Sciatic nerve (tissue), 2 donors: ENCODE results near the gene ADISSP. TPM values are rescaled to one million over a fixed set of nuclear protein-coding genes. Genes with fewer than 3 reads are reported as not detected.

Experiments
- ATAC-seq: fragments of 200-7000 bp; cut with Tn5 transposase; one replicate; pipeline ENCODE4 v1.9.1; 2020; ENCODE audit warnings: mild to moderate bottlenecking, moderate library complexity
- DNase-seq: peaks from one replicate; pipeline ENCODE4 v3.0.0-alpha.2; 2020; ENCODE audit warnings: low spot score
- intact Hi-C: fragments of 100-400 bp; cut with DNase I; formaldehyde crosslinking; loops from one replicate; pipeline ENCODE4 v1.14.2; 2022
- total RNA-seq: library from RNA; stranded (reverse); fragmentation: NEBNext Ultra II Directional; extraction: Animal tissue kit (Norgen Biotek cat#: 25700); gene quantifications from one replicate; pipeline ENCODE4 v1.2.1, GENCODE V29; 2021
- donor health status: DM: no; HTN: no; CAD: no.
- donor health status: DM: no; HTN: no; CAD: no.

The ADISSP gene
- 25.7 TPM for total RNA-seq

- ATAC-seq (peak; percentile 96), DNase-seq (peak; percentile 100)
- intact Hi-C loops, result no loop called here
Observed at GRCh38 chr20:3767427-3768341, at the start of gene ADISSP. ADISSP (minus strand) TSS chr20:3767753; CDS start chr20:3760100, 7,653 bp downstream.

- no peak for ATAC-seq
- DNase-seq, result no peak
- intact Hi-C loops, result no loop called here
Observed at GRCh38 chr20:3815703-3816315, 48.3 kb upstream of the ADISSP start.

GRCh38 chr20:3814928-3815495, 47.5 kb upstream of the ADISSP start:
- DNase-seq (no peak), ATAC-seq (no peak)
- intact Hi-C loops, result no loop called here

- no peak for DNase-seq
- intact Hi-C loops, result no loop called here
Observed at GRCh38 chr20:3813848-3814581, 46.5 kb upstream of the ADISSP start.

GRCh38 chr20:3812975-3813847, 45.7 kb upstream of the ADISSP start:
- intact Hi-C loops, result no loop called here
- no peak for ATAC-seq
- no peak for DNase-seq

More at GRCh38 chr20:3813848-3814581, 46.5 kb upstream of the ADISSP start:
- ATAC-seq, result no peak

- intact Hi-C loops, result no loop called here
- no peak for ATAC-seq
- DNase-seq, result no peak
Observed at GRCh38 chr20:3812259-3812681, 44.7 kb upstream of the ADISSP start.

GRCh38 chr20:3811467-3812258, 44.1 kb upstream of the ADISSP start:
- ATAC-seq (peak; percentile 94), DNase-seq (peak; percentile 100)
- intact Hi-C loops, result no loop called here

- intact Hi-C loops, result no loop called here
Observed at GRCh38 chr20:3808544-3808943, 41.0 kb upstream of the ADISSP start.

GRCh38 chr20:3804781-3805180, 37.2 kb upstream of the ADISSP start:
- DNase-seq (no peak), ATAC-seq (no peak)
- intact Hi-C loops, result no loop called here

More at GRCh38 chr20:3808544-3808943, 41.0 kb upstream of the ADISSP start:
- DNase-seq, result no peak
- ATAC-seq, result no peak

- ATAC-seq (no peak), DNase-seq (no peak)
- intact Hi-C loops, result no loop called here
Observed at GRCh38 chr20:3804254-3804751, 36.8 kb upstream of the ADISSP start.

GRCh38 chr20:3803854-3804253, 36.3 kb upstream of the ADISSP start:
- DNase-seq (no peak), ATAC-seq (no peak)
- intact Hi-C loops, result no loop called here

GRCh38 chr20:3803289-3803688, 35.7 kb upstream of the ADISSP start:
- DNase-seq (no peak), ATAC-seq (no peak)
- intact Hi-C loops, result no loop called here

- intact Hi-C loops, result no loop called here
- ATAC-seq (no peak), DNase-seq (no peak)
Observed at GRCh38 chr20:3802524-3803239, 35.1 kb upstream of the ADISSP start.

GRCh38 chr20:3801846-3802245, 34.3 kb upstream of the ADISSP start:
- ATAC-seq, result no peak
- intact Hi-C loops, result no loop called here

GRCh38 chr20:3801299-3801698, 33.7 kb upstream of the ADISSP start:
- no peak for ATAC-seq
- no peak for DNase-seq
- intact Hi-C loops, result no loop called here

More at GRCh38 chr20:3801846-3802245, 34.3 kb upstream of the ADISSP start:
- no peak for DNase-seq

GRCh38 chr20:3800878-3801260, 33.3 kb upstream of the ADISSP start:
- no peak for DNase-seq
- ATAC-seq, result no peak
- intact Hi-C loops, result no loop called here
